Stimulated activated naive CD4-positive, alpha-beta T cell treated with Interleukin-2 at 50 U/mL for 16 hours (primary cell): ENCODE data around the gene TSHR.
"Not testable (repeated sequence)": the region's sequence is repeated elsewhere in the genome, so short reads cannot be mapped to it uniquely, and the experiment has no call there.

Experiments used
- DNase-seq: peaks from one replicate; lab custom pipeline; 2025; lab: John Stamatoyannopoulos, UW

The TSHR gene

GRCh38 chr14:80996049-80996901 lies 40.9 kb downstream of the TSHR start:
- DNase-seq: no peak

- no peak for DNase-seq
Observed at GRCh38 chr14:81001447-81001846, 46.0 kb downstream of the TSHR start.

GRCh38 chr14:81004575-81004974 lies 49.2 kb downstream of the TSHR start:
- no peak for DNase-seq

- no peak for DNase-seq
Observed at GRCh38 chr14:81005540-81006228, 50.3 kb downstream of the TSHR start.

GRCh38 chr14:81006266-81006665 lies 50.8 kb downstream of the TSHR start:
- no peak for DNase-seq

- no peak for DNase-seq
Observed at GRCh38 chr14:81007131-81007530, 51.7 kb downstream of the TSHR start.

- no peak for DNase-seq
Observed at GRCh38 chr14:81009346-81009745, 53.9 kb downstream of the TSHR start.

- DNase-seq: no peak
Observed at GRCh38 chr14:81018251-81018650, 62.8 kb downstream of the TSHR start.

GRCh38 chr14:81018684-81019083 lies 63.3 kb downstream of the TSHR start:
- DNase-seq: no peak

- DNase-seq: not testable (repeated sequence)
Observed at GRCh38 chr14:81019113-81019512, 63.7 kb downstream of the TSHR start.

- no peak for DNase-seq
Observed at GRCh38 chr14:81023095-81023710, 67.8 kb downstream of the TSHR start.

GRCh38 chr14:81028461-81028860 lies 73.0 kb downstream of the TSHR start:
- DNase-seq: no peak

- no peak for DNase-seq
Observed at GRCh38 chr14:81031488-81031887, 76.1 kb downstream of the TSHR start.

- no peak for DNase-seq
Observed at GRCh38 chr14:81033698-81034240, 78.3 kb downstream of the TSHR start.

GRCh38 chr14:81042438-81042837 lies 87.0 kb downstream of the TSHR start:
- no peak for DNase-seq

- no peak for DNase-seq
Observed at GRCh38 chr14:81051547-81051946, 96.1 kb downstream of the TSHR start.

GRCh38 chr14:81054057-81054456 lies 98.6 kb downstream of the TSHR start:
- DNase-seq: not testable (repeated sequence)

- no peak for DNase-seq
Observed at GRCh38 chr14:81055971-81056370, 100.5 kb downstream of the TSHR start.

- DNase-seq: no peak
Observed at GRCh38 chr14:81062380-81062779, 107.0 kb downstream of the TSHR start.

GRCh38 chr14:81062816-81063215 lies 107.4 kb downstream of the TSHR start:
- DNase-seq: no peak

GRCh38 chr14:81066672-81067071 lies 111.3 kb downstream of the TSHR start:
- DNase-seq: no peak

GRCh38 chr14:81067156-81067555 lies 111.7 kb downstream of the TSHR start:
- no peak for DNase-seq
